Skeletal muscle satellite cell (primary cell): Measurements from ENCODE around the gene CCDC144A.
"Not testable (repeated sequence)": the region's sequence is repeated elsewhere in the genome, so short reads cannot be mapped to it uniquely, and the experiment has no call there.

Source experiments
- H3K27me3 ChIP-seq: 2 replicates; pipeline ENCODE4 v1.7.0; 2013; ENCODE audit warnings: low read length; ENCODE audit not compliant: control insufficient read depth, insufficient read depth
- H3K36me3 ChIP-seq: 2 replicates; pipeline ENCODE4 v1.7.0; 2013; ENCODE audit warnings: mild to moderate bottlenecking, control low read depth, low read length; ENCODE audit not compliant: insufficient read depth
- H3K4me1 ChIP-seq: 2 replicates; pipeline ENCODE4 v1.7.0; 2013; ENCODE audit warnings: low read length; ENCODE audit not compliant: control insufficient read depth, insufficient read depth
- H3K4me2 ChIP-seq: 2 replicates; pipeline ENCODE4 v1.7.0; 2013; ENCODE audit warnings: mild to moderate bottlenecking, low read length
- H3K4me3 ChIP-seq: 2 replicates; pipeline ENCODE4 v1.7.0; 2013; ENCODE audit warnings: low read length
- H3K9ac ChIP-seq: 2 replicates; pipeline ENCODE4 v1.7.0; 2013; ENCODE audit warnings: mild to moderate bottlenecking, low read depth, low read length, moderate library complexity
- H3K9me3 ChIP-seq: replicated peaks from 2 replicates; pipeline ENCODE4 v1.7.0; 2013; ENCODE audit warnings: mild to moderate bottlenecking, control low read depth, low read length

Gene CCDC144A

DNA sequence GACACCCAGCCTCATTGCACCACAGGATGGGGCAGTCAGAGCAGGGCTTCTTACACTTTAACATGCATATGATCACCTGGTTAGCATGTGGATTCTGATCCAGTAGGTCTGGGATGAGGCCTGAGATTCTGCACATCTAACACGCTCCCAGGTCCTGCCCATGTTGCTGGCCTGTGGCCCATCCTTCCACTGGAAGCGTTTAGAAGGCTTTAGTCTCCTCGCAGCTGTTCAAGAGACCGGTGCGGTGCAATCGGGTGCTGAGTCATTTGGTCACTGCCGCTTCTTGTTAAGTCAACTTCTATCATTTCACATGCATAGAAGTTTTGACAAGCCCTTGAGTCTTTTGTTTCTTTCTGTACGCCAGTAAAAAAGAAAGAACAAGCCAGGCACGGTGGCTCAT is 117.6 kb downstream of the CCDC144A start:
- not testable (repeated sequence) for H3K9me3 ChIP-seq, H3K27me3 ChIP-seq, H3K36me3 ChIP-seq, H3K4me2 ChIP-seq, H3K4me1 ChIP-seq, H3K4me3 ChIP-seq, H3K9ac ChIP-seq

- not testable (repeated sequence) for H3K9me3 ChIP-seq, H3K4me2 ChIP-seq, H3K4me3 ChIP-seq, H3K9ac ChIP-seq, H3K36me3 ChIP-seq, H3K4me1 ChIP-seq
- peaks cover 10% of the 10 kb centered on the region for H3K27me3 ChIP-seq
These were observed 120.2 kb downstream of the CCDC144A start for GRCh38 chr17:16810236-16810635.

DNA sequence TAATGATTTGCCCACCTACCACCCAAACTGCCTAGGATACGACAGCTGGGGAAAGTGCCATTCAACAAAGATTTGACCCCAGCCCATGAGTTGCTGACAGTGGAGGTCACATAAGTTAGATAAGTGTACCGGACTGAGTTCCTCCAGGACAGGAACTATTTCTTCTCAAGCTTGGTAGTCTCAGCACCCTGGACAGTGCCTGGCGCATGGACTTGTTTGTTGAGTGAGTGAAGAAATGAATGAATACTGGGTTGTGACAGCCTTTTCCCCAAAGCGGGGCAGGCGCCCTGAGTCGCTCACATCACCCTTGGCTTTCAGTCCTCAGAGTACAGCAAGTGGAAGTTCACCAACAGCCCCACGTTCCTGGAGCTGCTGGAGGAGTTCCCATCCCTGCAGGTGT is 122.1 kb downstream of the CCDC144A start:
- H3K36me3 ChIP-seq, H3K4me3 ChIP-seq, H3K9me3 ChIP-seq, H3K4me1 ChIP-seq, H3K4me2 ChIP-seq, H3K9ac ChIP-seq: not testable (repeated sequence)
- peaks cover 13% of the 10 kb centered on the region for H3K27me3 ChIP-seq

GRCh38 chr17:16814439-16814838 is 124.4 kb downstream of the CCDC144A start:
- H3K4me1 ChIP-seq: no peaks in the 10 kb centered on the region
- H3K36me3 ChIP-seq: no peaks in the 10 kb centered on the region
- no peak overlapping the region for H3K4me3 ChIP-seq
- H3K4me2 ChIP-seq: no peak overlapping the region
- H3K27me3 ChIP-seq: peaks cover 29% of the 10 kb centered on the region
- H3K9me3 ChIP-seq: no peaks in the 10 kb centered on the region
- H3K9ac ChIP-seq: no peak overlapping the region

GRCh38 chr17:16817201-16817600 is 127.2 kb downstream of the CCDC144A start:
- peaks cover 37% of the 10 kb centered on the region for H3K27me3 ChIP-seq
- H3K4me2 ChIP-seq: no peak overlapping the region
- no peak overlapping the region for H3K4me3 ChIP-seq
- no peak overlapping the region for H3K9ac ChIP-seq
- H3K4me1 ChIP-seq: no peaks in the 10 kb centered on the region
- no peaks in the 10 kb centered on the region for H3K9me3 ChIP-seq
- H3K36me3 ChIP-seq: no peaks in the 10 kb centered on the region

GRCh38 chr17:16817940-16818339 is 127.9 kb downstream of the CCDC144A start:
- peaks cover 37% of the 10 kb centered on the region for H3K27me3 ChIP-seq
- not testable (repeated sequence) for H3K36me3 ChIP-seq, H3K4me1 ChIP-seq

DNA sequence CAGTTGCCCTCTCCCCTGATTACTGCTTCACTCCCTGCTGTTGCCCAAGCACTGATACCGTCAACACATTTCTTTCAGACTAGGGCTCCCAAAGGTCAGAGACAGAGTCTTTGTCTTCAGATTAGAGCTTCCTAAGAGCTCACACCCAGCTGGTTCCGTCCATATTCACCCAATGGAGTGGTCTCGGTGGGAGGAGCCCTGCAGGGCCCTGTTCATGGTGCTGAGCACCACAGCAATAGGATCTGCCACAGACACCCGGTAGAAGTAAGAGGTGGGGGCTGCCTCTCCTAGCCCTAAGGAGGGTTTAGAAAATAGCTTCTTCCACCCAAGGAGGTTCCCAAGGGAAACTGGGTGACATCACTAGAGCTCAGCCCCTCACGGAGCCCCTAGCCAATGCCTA is 128.3 kb downstream of the CCDC144A start:
- no peaks in the 10 kb centered on the region for H3K9me3 ChIP-seq
- no peak overlapping the region for H3K4me2 ChIP-seq
- H3K4me3 ChIP-seq: no peak overlapping the region
- H3K36me3 ChIP-seq: no peaks in the 10 kb centered on the region
- H3K27me3 ChIP-seq: peaks cover 37% of the 10 kb centered on the region
- no peak overlapping the region for H3K9ac ChIP-seq
- no peaks in the 10 kb centered on the region for H3K4me1 ChIP-seq

More at GRCh38 chr17:16817940-16818339, 127.9 kb downstream of the CCDC144A start:
- not testable (repeated sequence) for H3K9me3 ChIP-seq, H3K9ac ChIP-seq, H3K4me3 ChIP-seq, H3K4me2 ChIP-seq

GRCh38 chr17:16818821-16819683 is 129.0 kb downstream of the CCDC144A start:
- no peak overlapping the region for H3K4me2 ChIP-seq
- peaks cover 36% of the 10 kb centered on the region for H3K27me3 ChIP-seq
- no peaks in the 10 kb centered on the region for H3K36me3 ChIP-seq
- no peak overlapping the region for H3K4me3 ChIP-seq
- no peak overlapping the region for H3K9ac ChIP-seq
- no peaks in the 10 kb centered on the region for H3K4me1 ChIP-seq
- no peaks in the 10 kb centered on the region for H3K9me3 ChIP-seq

GRCh38 chr17:16820161-16820877 is 130.3 kb downstream of the CCDC144A start:
- H3K36me3 ChIP-seq: no peaks in the 10 kb centered on the region
- no peak overlapping the region for H3K4me3 ChIP-seq
- no peak overlapping the region for H3K4me2 ChIP-seq
- H3K9ac ChIP-seq: no peak overlapping the region
- H3K4me1 ChIP-seq: no peaks in the 10 kb centered on the region
- no peaks in the 10 kb centered on the region for H3K9me3 ChIP-seq
- peaks cover 29% of the 10 kb centered on the region for H3K27me3 ChIP-seq

DNA sequence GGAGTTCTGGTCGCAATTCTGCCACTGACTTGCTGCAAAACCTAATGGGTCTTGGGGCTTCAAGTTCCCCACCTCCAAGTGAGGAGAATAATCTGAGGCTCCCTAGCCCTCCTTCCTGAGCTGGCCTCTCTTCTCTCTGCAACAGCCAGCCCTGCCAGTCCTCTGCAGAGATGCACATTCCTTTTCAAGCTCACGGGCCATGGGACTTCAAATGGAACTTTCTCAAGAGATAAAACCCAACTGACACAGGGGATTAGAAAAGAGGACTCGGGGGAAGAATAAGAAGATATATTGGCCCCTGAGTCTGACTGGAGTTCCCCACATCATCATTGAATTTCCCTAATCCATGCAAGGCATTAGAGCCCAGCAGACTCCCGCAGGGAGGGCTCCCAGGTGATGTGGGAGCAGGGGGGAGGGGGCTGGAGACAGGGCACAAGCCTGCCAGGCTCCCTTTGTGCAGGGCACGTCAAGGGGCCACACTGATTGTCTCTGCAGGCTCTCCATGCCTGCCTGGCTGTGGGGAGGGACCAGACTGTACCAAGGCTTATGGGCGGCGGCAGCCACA is 131.0 kb downstream of the CCDC144A start:
- Histone ChIP-seq H3K27me3 (peaks cover 29% of the 10 kb centered on the region), H3K4me3 (no peak overlapping the region), H3K9ac (no peak overlapping the region), H3K36me3 (no peaks in the 10 kb centered on the region), H3K4me1 (no peaks in the 10 kb centered on the region), H3K4me2 (no peak overlapping the region), H3K9me3 (no peaks in the 10 kb centered on the region)

- not testable (repeated sequence) for H3K36me3 ChIP-seq, H3K4me1 ChIP-seq, H3K4me2 ChIP-seq, H3K9me3 ChIP-seq, H3K4me3 ChIP-seq, H3K9ac ChIP-seq
- H3K27me3 ChIP-seq: peaks cover 27% of the 10 kb centered on the region
These were observed 132.1 kb downstream of the CCDC144A start for GRCh38 chr17:16822133-16822532.
